K562 (cell line): ENCODE data around the gene OR52E6.

Experiments used
- CHD1 ChIP-seq: fragments of 200-600 bp; sonication (generic); IDR thresholded peaks from one replicate; pipeline ENCODE4 v1.6.1; 2012; ENCODE audit warnings: mild to moderate bottlenecking, moderate library complexity, low read length, inconsistent platforms
- CTCF ChIP-seq, 3 experiments: IDR thresholded peaks in 2 of 3; conservative IDR thresholded peaks in 1 of 3; 2 replicates each; pipeline ENCODE4 v1.5.1; 2011 to 2012; ENCODE audit warnings: low read length in 3 of 3, mild to moderate bottlenecking in 3 of 3, control low read depth in 2 of 3, improper control_type of control experiment in 1 of 3, inconsistent platforms in 1 of 3, low read depth in 1 of 3, mixed read lengths in 1 of 3, moderate library complexity in 1 of 3; ENCODE audit not compliant: insufficient read depth in 2 of 3
- MEIS2 ChIP-seq: fragments of 450-650 bp; IDR thresholded peaks from 2 replicates; pipeline ENCODE4 v1.6.1; 2014; ENCODE audit warnings: mild to moderate bottlenecking; ENCODE audit not compliant: partially characterized antibody
- NBN ChIP-seq: fragments of 450-650 bp; IDR thresholded peaks from 2 replicates; pipeline ENCODE4 v1.6.1; 2016; ENCODE audit warnings: low read depth, mild to moderate bottlenecking
- NFXL1 ChIP-seq: fragments of 450-650 bp; formaldehyde crosslinking; IDR thresholded peaks from 2 replicates; pipeline ENCODE4 v1.4.0; 2021; ENCODE audit warnings: mild to moderate bottlenecking
- POLR2AphosphoS5 ChIP-seq: IDR thresholded peaks from 2 replicates; pipeline ENCODE4 v1.6.1; 2011; ENCODE audit warnings: mild to moderate bottlenecking, low read depth, low read length, moderate library complexity; ENCODE audit not compliant: control insufficient read depth, insufficient read depth
- SIX5 ChIP-seq, 2 experiments: IDR thresholded peaks; 2 replicates each; pipeline ENCODE4 v1.6.1; 2011; ENCODE audit warnings: low read length in 2 of 2, borderline replicate concordance in 1 of 2, low read depth in 1 of 2, mild to moderate bottlenecking in 1 of 2, moderate library complexity in 1 of 2; ENCODE audit not compliant: insufficient read depth in 1 of 2
- SMARCA4 ChIP-seq: fragments of 450-650 bp; IDR thresholded peaks from 2 replicates; pipeline ENCODE4 v1.6.1; 2016
- ZNF24 ChIP-seq: fragments of 450-650 bp; IDR thresholded peaks from 2 replicates; pipeline ENCODE4 v1.6.1; 2016
- ZNF274 ChIP-seq: IDR thresholded peaks from 2 replicates; pipeline ENCODE4 v1.6.1; 2011; ENCODE audit warnings: low read depth, mild to moderate bottlenecking, low read length, moderate library complexity, borderline replicate concordance
- TF ChIP-seq, protein P1 (sequence below): sonication (generic); formaldehyde crosslinking; IDR thresholded peaks from 2 replicates; pipeline ENCODE4 v1.5.0; 2020; ENCODE audit warnings: missing genetic modification reagents
- TF ChIP-seq, protein P2 (sequence below): sonication (generic); formaldehyde crosslinking; IDR thresholded peaks from 2 replicates; pipeline ENCODE4 v1.8.0; 2022; ENCODE audit warnings: mild to moderate bottlenecking, missing genetic modification reagents

- TF ChIP-seq MEIS2 (no peak), CTCF (IDR thresholded peaks at IDR 0.05 in 2 of 3, conservative IDR thresholded peaks at IDR 0.05 in 1 of 3; ENCODE audit: insufficient read depth in 2 of 3, low read depth in 1 of 3, low read length in 3 of 3) (no peak), ZNF24 (no peak), ZNF274 (no peak), CHD1 (no peak), SIX5 (IDR thresholded peaks at IDR 0.05; ENCODE audit: borderline replicate concordance in 1 of 2, insufficient read depth in 1 of 2, low read depth in 1 of 2, low read length in 2 of 2) (no peak), POLR2AphosphoS5 (no peak), NFXL1 (CRISPR knock-in tag) (no peak), NBN (no peak), SMARCA4 (no peak)
- TF ChIP-seq, protein P1, sequence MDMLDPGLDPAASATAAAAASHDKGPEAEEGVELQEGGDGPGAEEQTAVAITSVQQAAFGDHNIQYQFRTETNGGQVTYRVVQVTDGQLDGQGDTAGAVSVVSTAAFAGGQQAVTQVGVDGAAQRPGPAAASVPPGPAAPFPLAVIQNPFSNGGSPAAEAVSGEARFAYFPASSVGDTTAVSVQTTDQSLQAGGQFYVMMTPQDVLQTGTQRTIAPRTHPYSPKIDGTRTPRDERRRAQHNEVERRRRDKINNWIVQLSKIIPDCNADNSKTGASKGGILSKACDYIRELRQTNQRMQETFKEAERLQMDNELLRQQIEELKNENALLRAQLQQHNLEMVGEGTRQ, result no peak
- TF ChIP-seq, protein P2, sequence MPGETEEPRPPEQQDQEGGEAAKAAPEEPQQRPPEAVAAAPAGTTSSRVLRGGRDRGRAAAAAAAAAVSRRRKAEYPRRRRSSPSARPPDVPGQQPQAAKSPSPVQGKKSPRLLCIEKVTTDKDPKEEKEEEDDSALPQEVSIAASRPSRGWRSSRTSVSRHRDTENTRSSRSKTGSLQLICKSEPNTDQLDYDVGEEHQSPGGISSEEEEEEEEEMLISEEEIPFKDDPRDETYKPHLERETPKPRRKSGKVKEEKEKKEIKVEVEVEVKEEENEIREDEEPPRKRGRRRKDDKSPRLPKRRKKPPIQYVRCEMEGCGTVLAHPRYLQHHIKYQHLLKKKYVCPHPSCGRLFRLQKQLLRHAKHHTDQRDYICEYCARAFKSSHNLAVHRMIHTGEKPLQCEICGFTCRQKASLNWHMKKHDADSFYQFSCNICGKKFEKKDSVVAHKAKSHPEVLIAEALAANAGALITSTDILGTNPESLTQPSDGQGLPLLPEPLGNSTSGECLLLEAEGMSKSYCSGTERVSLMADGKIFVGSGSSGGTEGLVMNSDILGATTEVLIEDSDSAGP (CRISPR knock-in tag), result no peak
Observed at GRCh38 chr11:5887661-5888060, 46.0 kb upstream of the OR52E6 start.
